GM21723 (cell line): Measurements from ENCODE around the gene SLC6A15.

Source experiments
- ATAC-seq: cut with Tn5 transposase; IDR thresholded peaks from one replicate; pipeline ENCODE4 v1.9.1; 2021; ENCODE audit warnings: mild to moderate bottlenecking, moderate library complexity; ENCODE audit not compliant: unreplicated experiment

SLC6A15 gene

GRCh38 chr12:84875241-84875640 is 37.4 kb downstream of the SLC6A15 start:
- ATAC-seq: no peak

DNA sequence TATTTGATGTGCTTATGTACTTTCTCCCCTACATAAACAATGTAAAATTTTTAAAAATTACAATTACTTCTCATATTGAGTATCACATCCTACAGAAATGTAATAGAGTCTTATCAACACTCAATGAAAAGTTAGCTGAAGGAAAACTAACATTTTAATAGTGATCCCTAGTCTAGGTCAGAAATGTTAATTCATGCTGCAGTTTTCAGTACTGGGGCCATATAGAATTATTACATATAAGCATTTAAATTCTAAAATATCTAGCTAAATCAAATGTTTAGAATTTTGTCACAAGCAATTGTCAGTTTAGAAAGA is 37.8 kb downstream of the SLC6A15 start:
- ATAC-seq: peak; percentile 12

DNA sequence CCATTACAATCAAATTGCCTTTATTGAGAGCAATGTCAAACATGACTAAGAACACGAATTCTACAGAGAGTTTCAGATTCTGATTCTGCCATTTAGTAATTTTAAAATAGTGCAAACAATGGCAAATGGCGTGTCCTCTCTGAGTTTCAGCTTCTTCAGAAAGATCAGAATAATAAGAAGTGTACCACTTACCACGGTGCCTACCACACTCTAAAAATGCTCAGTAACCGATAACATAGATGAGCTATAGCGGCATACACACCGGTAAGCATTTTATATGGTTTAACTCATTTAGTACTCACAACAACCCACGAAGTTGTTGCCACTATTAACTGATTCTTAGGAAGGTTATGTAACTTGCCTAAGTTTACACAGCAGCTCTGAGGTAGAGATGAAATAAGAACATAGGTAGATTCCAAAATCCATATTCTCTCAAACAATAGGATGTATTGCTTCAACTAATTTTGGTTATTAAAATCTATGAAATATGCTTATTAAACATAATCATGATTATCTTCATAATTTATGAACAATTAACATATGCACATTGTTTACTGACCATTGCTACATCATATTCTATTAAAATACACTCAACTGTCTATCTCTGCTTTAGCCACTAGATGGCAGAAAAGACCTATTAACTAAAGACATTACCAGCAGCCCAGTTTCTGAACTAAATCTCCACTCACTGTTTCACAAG is 38.3 kb downstream of the SLC6A15 start:
- ATAC-seq: peak; percentile 98

DNA sequence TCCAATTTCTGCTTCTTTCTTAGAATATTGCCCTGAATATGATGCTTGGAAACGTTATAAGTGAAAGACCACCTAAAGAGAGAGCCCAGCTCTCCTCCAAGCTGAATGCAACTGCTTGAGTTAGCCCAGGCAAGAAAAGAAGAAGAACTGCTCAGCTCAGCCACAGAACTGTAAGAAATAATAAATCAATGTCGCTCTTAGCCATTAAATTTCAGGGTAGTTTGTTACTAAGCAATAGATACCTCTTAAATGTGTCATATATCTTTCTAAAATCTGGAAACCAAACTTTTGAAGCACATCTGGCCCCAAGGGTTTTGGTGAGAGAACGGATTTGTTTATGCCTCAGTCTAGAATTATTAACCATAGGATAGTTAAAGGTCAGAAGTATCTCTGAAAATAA is 50.4 kb downstream of the SLC6A15 start:
- ATAC-seq: no peak

DNA sequence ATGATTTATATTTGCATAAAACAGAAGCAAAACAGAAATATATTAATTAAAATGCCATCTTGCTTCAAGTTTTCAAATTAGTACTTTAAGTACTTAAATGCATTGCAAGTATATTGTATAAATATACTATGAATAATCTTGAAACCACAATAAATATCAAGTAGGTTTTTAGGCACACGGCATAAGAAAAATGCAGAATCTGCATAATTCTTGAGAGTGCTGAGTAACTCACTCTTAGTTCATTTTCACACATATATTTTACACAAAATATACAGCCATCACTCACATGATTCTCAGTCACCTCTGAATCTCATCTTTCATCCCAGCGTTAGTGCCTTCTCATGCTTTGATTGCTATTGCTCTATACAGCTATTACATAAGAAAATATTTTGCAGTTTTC is 51.9 kb downstream of the SLC6A15 start:
- ATAC-seq: no peak

DNA sequence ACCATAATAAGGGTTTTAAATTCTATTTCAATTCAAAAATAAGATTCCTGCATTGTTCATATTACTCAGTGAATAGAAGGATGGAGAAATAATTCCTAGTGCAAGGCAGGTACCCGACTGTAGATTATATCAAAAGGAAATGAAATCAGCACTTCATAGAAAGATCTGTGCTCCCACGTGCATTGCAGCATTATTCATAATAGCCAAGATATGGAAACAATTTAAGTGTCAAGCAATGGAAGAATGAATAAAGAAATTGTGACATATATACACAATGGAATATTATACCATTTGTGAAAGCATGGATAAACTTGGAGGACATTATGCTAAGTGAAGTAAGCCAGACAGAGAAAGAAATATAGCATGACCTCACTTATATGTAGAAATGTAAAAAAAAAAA is 53.8 kb downstream of the SLC6A15 start:
- no peak for ATAC-seq

DNA sequence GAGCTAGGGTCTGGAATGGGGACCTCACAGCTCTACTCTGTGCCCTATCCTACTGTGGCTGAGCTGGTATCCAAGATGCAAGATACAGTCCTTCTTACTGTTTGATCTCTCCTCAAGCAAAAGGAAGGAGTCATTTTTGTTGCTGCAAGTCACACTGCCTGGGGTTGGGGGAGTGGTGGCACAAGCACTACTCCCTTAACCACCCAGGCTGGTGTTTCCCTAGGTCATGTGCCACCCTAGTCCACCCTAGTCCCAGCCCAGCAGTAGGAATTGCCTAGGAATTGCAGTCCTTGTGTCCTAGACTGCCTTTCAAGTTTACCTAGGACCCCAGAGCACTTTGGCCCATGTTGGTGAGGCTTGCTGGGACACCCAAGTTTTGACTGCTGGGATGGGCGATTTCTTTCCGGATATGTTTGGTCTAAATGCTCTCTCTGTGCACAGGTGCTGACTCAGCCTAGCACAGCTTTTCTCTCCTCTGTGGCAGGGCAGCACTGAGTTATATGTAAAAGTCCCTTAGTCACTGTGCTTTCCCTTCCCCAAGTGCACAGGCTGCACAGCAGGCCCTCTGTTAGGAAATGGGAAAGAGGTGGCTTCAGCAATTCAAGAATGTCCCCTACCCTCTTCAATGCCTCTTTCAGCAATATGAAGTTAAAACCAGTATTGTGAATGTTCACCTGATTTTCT is 54.9 kb downstream of the SLC6A15 start:
- ATAC-seq: no peak

GRCh38 chr12:84856156-84856900 is 56.3 kb downstream of the SLC6A15 start:
- no peak for ATAC-seq

- ATAC-seq: no peak
Measured at GRCh38 chr12:84843593-84844144, 68.9 kb downstream of the SLC6A15 start.

DNA sequence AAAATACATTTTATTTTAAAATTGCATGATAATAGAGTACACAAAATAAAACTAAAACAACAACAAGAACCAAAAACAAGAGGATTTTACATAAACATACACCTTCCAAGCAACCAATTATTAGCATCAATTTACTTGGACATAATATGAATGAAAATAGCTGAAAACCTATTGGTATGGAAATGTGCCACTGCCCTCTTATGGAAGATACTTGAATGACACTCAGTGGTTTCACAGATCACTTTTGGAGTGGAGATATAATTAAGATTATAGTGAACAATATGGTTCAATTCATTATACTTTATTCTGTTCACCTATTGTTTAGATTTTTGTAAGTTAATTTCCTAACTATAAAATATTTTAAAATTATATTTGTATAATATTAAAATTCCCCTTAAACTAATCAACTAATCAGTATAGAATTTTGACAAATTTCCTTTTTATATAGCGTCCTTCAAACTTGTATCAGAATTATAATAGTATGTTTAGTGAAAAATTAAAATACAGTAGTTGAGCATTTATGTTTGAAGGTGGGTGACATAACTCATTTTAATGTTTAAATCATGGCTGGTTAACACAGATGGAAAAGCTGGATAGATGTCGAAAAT is 70.1 kb downstream of the SLC6A15 start:
- peak; percentile 80 for ATAC-seq

GRCh38 chr12:84841591-84841990 is 71.0 kb downstream of the SLC6A15 start:
- ATAC-seq: no peak

DNA sequence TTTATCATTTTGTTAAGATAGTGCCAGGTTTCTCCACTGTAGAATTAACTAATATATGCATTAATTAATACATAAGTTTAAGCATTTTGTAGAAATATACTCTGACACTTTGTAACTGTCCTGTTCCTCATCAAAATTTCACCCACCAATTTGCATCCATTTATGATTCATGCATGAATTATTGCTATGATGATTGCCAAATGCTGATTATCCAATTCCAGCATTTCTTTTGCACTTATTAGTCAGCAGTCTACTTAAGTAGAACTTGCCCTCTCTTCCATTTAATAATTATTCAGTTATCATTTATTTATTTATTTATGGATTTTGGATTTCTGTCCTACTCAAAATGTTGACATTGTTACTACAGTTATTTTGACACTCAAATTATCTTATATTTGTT is 72.2 kb downstream of the SLC6A15 start:
- no peak for ATAC-seq

DNA sequence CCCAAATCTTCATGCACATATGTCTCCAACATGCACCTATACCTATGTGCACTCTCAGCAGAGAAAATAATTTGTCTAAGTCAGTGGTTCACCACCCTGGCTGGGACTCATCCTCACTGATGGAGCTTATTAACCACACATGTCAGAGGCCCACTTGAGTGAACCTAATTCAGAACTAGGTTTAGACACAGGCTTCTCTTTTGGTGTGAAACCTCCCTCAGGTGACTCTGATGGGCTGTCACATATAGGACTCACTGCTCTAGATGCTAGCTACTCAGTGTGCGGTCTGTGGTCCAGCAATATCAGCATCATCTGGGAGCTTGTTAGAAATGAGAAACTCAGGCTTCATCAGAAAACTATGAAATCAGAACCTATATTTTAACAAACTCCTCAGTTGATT is 85.7 kb downstream of the SLC6A15 start:
- ATAC-seq: no peak

- ATAC-seq: peak; percentile 44
Measured at GRCh38 chr12:84825149-84825548, 87.5 kb downstream of the SLC6A15 start.

- no peak for ATAC-seq
Measured at GRCh38 chr12:84822525-84822924, 90.1 kb downstream of the SLC6A15 start.

- no peak for ATAC-seq
Measured at GRCh38 chr12:84816916-84817695, 95.5 kb downstream of the SLC6A15 start.

GRCh38 chr12:84814664-84815245 is 97.8 kb downstream of the SLC6A15 start:
- ATAC-seq: no peak

- no peak for ATAC-seq
Measured at GRCh38 chr12:84813780-84814663, 98.6 kb downstream of the SLC6A15 start.

DNA sequence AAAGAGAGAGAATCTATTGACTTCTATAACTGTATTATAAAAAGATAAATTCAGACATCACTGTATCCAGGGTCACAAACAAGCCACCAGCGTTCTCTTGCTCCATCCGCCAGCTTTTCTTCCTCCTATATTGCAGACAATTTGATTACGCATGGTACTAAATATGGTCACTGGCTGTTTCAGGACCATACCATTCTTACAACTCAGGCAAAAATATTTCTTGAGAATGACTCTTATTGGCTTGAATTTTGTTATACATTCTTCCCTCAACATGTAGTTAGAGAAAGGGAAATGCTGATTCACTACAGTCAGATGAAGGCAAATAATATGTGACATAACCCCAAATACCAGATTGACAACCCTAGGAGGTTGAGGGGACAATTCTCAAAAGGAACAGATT is 101.3 kb downstream of the SLC6A15 start:
- no peak for ATAC-seq
